ACHN (cell line): ENCODE data around the gene SH2D6.
A peak's percentile ranks its signal among the peaks of the same experiment; 100 is the strongest.

ENCODE experiments used
- DNase-seq: peaks from one replicate; pipeline ENCODE4 v3.0.0-alpha.2; 2015
- in situ Hi-C: cut with HindIII; loops from 2 replicates; pipeline ENCODE4 v1.10.0; 2017; ENCODE audit warnings: low sequenced_read_pairs, low pct_ligation_motif_present, low pct_unique_long_range_greater_than_20kb

SH2D6 gene

DNA sequence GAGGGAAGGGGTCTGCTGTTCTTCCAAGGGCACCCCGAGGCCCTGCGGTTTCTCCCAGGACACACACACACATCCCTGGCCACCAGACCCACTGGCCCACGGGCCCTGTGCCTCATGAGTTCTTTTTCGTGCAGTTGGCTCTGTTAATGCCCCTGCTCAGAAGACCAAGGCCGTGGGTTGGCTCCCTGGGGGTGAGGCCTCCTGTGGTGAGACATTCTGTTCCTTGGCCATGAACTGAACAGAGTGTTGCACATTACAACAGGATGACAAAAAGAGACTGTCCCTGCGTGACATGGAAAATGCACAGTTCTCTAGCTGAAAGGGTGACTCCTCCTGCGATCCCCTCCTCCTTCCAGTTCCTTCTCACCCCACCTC lies 30.7 kb downstream of the SH2D6 start:
- DNase-seq: no peak
- in situ Hi-C loops: no loop called here

DNA sequence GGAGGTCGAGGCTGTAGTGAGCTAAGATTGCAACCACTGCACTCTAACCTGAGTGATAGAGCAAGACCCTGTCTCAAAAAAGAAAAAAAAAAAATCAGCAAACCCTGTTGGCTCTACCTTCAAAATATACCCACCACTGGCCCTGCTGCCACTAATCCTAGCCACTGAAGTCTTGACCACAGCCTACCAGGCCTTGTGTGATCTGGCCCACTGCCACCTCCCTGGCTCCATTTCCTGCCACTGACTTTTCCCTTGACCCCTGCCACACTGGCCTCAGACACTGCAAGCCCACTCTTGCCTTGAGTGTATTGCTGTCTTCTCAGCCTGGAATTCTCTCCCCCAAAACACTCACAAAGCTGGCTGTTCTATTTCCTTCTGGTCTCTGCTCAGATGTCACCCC lies 33.7 kb downstream of the SH2D6 start:
- in situ Hi-C loops: no loop called here
- no peak for DNase-seq

DNA sequence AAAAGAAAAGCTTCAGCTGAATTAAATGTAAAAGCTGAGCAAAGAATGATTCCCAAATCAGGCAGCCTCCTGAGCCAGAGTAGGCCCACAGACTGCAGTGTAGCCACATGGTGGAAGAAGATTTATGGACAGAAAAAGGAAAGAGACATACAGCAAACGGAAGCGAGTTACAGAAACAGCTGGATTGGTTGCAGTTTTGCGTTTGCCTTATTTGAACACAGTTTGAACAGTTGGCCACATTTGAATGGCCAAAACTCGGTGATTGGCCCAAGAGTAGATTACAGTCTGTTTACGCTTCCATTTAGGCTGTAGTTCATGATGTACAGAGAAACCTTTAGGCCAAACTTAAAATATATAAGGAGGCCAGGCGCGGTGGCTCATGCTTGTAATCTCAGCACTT lies 35.1 kb downstream of the SH2D6 start:
- in situ Hi-C loops: no loop called here
- DNase-seq: no peak

DNA sequence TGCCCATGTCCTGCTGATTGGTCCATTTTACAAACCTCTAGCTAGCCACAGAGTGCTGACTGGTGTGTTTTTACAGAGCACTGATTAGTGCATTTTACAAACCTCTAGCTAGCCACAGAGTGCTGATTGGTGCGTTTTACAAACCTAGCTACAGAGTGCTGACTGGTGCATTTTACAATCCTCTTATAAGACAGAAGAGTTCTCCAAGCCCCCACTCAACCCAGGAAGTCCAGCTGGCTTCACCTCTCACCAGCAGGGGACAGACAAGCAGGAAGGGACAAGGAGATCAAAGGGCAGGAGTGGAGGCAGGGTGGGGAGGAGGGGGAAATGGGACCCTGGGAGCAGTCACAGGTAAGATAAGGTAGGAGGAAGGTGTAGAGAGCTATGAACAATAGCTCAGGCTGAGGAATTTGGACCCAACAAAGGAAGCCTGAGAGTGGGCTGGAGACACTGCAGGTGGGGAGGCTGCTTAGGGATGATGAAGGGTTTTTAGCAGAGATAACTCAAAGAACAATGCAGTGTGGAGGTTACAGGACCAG lies 37.1 kb downstream of the SH2D6 start:
- in situ Hi-C loops: no loop called here
- DNase-seq: no peak

DNA sequence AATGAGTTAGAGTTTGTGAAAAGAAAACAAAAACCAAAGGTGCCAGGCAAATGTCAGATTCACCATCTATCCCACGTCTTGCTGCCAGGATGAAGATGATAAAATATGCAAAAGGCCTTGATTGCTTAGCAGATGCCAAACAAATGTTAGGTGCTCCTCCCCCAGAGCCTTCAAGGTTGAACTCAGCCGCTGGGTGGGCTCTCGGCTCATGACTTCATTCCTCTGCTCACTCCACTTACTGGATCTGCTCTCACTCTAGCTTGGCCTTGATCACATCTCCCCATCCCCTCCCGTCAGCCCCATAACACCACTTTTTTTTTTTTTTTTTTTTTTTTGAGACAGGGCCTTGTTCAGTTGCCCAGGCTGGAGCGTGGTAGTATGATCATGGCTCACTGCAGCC lies 38.5 kb downstream of the SH2D6 start:
- no peak for DNase-seq
- in situ Hi-C loops: no loop called here

DNA sequence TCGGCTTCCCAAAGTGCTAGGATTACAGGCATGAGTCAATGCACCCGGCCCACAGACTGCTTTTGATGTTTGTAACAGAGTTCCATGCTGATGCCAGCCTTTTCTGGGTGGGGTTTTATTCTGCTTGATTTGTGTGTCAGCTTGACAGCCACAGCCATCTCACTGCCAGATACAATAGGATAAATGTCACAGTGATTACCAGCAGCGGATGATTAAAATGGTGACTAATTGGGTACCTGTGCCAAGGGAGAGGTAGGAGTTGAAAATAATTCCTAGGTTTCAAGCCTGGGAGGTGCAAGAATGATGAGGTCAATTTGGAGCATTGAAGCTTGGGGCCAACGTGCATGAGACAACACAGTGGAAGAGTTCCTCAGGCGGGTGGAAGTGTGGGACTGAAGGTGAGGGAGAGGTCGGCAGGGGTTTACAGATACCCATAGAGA lies 39.4 kb downstream of the SH2D6 start:
- in situ Hi-C loops: no loop called here
- DNase-seq: no peak

DNA sequence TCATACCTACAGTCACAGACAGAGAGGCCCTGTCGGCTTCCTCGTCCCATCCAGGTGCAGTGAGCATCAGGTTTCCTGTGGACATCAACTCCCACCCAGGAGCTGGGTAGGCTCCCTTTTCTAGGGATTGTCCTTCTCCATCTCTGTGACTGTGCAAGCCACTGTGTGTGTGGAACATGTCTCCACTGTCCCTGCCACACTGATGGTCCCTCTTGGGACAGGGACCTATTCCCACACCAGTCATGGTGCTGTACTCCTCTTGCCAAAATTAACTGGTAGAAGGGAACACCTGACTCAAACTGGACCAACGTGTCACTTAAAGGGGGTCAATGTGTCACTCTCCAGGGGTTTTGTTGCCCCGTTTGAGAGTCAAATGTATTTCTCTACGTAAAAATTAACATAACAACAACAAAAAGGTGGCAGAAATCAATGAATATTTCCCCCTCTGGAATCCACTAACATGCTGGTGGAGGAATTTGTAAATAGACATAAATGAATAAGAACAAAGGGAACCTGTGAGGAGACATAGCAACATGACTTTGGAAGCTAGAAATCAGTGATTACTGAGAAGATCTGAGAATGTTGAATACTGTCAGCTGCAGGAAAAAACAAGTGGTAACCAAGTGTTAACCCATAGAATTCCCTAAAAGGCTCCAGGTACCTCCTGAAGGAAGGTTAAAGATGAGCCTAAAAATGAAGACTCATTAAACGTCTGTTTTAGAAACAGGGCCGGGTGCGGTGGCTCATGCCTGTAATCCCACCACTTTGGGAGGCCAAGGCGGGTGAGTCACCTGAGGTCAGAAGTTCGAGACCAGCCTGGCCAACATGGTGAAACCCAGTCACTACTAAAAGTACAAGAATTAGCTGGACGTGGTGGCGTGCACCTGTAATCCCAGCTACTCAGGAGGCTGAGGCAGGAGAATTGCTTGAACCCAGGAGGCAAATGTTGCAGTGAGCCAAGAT lies 40.4 kb downstream of the SH2D6 start:
- in situ Hi-C loops: no loop called here
- no peak for DNase-seq

DNA sequence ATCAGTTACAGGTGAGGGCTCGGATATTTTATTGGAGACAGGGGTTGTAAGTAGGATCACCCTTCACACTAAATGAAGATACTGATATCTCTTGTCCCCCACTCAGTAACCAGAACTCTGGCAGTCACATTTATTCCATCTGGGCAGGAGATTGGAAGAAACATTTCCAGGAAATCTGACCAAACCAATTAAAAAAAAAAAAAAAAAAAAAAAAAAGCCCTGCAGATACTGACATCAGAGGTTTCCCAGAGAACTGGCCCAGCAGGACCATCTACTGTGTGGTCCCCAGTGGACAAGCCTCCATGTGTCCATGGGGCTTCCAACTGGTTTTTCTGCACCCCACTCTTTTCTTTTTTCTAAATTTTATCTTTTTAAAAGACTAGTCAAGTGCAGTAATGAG lies 41.3 kb downstream of the SH2D6 start:
- in situ Hi-C loops: no loop called here
- DNase-seq: no peak

DNA sequence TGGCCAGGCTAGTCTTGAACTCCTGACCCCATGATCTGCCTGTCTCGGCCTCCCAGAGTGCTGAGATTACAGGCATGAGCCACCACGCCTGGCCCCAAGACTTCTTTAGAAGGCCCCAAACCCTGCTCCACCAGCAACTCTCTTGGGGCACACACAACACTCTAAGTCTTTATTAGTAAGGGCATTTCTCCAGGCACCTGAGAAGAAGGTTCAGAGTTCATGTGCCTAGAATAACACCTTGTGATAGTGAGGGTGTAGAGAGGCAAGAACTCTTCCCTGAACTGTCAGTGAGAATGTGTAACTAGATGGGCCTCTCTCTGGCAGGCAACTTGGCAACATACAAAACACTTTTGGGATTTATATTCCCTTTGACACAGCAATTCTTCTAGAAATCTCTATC lies 43.8 kb downstream of the SH2D6 start:
- in situ Hi-C loops: no loop called here
- no peak for DNase-seq

DNA sequence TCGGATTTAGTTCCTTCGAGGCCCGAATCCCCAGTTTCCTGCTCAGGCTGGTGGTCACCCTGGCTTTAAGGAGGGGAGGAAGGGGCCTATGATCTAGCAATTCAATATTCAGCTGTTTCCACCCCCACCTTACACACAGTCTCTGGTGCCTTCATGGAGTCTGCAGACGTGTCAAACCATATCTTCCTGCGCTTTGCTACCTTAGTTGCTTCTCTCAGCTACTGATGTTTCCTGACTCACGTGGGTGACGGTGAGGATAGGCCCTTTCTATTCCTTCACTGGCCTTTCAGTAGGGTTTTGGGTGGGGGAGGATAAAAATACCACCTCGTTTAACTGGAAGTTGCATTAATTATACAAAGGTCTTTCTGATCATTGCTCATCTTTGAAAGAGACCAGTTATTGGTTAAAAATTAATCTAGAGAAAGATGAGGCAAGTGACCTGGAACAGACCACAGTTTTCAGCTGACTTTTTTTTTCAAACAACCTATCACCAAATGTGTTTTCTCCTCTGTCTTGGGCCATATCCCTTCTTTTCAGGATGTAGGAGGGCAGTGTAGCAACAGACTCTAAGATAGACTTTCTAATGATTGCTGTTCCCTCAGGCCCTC lies 49.7 kb downstream of the SH2D6 start:
- DNase-seq: no peak
- in situ Hi-C loops: no loop called here

DNA sequence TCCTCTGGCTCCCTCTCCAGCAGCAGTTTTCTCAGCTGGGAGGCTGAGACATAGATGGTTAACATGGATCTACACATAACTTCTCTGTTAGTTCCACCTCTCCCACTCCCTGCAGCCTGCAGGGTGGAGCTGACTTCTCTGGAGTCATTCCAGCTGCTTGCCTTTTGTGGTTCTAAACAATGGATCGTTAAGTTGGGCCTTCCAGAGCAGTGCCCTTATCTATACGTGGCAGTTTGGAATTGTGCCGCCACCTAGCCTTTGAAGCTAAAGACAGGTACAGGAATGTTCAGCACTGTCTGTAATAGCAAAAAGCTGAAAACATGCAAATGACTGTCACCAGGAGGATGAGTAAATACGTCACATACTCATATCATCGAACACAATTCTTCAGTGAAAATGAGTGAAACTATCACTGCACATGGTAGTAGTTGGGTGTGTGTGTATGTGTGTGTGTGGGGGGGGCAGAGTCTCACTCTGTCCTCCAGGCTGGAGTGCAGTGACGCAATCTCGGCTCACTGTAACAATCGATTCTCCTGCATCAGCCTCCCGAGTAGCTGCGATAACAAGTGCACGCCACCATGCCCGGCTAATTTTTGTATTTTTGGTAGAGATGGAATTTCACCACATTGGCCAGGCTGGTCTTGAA lies 50.3 kb downstream of the SH2D6 start:
- in situ Hi-C loops: no loop called here
- peak; percentile 87 for DNase-seq

DNA sequence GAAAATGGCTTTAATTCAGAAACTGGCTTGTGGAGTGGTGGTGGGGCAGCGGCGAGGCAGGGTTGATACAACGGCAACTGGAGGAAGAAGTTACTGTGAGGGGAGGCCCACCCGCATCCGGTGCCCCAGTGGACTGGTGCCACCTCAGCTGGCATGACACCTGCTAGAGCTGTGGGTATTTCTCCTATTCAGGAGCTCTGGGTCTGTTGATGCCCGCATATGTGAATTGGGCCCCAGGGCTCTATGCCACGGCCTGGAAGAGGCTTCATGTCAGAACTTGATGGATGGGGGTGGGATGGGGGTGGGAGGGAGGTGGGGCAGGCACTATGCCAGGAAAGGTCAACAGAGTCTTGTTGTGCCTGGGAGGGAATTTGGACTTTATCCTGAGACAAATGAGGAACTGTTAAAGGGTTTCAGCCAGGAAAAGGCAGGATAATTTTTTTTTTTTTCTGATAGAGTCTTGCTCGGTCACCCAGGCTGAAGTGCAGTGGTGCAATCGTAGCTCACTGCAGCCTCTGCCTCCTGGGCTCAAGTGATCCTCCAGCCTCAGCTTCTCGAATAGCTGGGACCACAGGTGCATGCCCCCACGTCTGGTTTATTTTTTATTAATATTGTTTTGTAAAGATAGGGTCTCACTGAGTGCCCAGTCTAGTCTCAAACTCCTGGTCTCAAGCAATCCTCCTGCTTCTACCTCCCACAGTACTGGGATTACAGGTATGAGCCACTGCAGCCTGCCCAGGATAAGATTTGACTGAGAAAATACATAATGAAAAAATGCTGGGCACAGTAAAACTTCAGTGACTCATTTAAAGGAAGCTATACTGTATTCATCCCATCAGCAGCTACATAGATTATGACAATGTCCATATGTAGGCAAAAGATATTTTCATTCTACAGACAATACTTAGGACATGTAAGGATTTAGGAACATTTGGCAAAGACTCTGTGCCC lies 52.6 kb downstream of the SH2D6 start:
- peak; percentile 22 for DNase-seq

DNA sequence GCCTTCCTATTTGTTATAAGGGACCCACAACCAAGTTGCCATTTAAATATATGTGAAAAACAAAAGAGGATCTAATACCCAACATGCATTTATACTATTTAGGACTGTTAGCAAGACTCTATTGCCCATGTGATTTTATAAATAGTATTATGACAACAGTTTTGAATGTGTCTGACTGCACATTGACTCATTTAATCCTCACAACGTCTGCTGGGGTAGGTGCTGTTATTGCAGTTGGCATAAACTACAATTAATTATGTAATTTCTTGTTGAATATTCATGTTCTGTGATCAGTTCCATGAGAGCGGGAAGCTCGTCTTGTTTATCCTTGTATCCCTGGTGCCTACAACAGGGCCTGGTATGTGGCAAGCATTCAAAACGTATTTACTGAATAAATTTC lies 53.7 kb downstream of the SH2D6 start:
- in situ Hi-C loops: no loop called here
- no peak for DNase-seq

More for the DNA sequence above, 52.6 kb downstream of the SH2D6 start:
- in situ Hi-C loops: no loop called here

DNA sequence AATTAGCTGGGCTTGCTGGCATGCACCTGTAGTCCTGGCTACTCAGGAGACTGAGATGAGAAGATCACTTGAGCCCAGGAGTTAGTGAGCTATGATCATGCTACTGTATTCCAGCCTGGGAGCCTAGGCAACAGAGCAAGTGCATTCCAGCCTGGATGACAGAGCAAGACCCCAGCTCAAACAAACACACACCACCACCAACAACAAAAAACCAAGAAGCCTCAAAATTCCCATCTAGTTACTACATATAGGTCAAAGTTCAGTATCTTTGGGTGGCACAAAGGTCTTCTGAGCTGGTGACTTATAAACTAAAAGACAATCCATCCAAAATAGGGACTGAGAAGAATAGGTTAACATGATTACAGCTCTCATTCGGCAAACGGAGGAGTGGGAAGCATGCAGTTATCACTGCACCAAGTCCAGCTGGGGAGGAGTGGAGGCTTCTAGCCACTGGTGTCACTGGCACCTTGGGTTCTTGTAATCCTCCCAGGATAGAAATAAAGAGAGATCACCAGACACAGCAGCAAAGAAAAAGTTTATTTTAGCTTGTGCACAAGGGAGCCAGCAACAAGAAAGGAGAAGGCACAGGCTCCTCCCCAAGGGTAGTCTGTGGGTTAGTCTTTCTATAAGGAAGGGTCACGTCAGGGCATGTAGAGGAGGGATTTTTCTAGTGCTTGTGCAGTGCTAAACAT lies 57.4 kb downstream of the SH2D6 start:
- in situ Hi-C loops: no loop called here

DNA sequence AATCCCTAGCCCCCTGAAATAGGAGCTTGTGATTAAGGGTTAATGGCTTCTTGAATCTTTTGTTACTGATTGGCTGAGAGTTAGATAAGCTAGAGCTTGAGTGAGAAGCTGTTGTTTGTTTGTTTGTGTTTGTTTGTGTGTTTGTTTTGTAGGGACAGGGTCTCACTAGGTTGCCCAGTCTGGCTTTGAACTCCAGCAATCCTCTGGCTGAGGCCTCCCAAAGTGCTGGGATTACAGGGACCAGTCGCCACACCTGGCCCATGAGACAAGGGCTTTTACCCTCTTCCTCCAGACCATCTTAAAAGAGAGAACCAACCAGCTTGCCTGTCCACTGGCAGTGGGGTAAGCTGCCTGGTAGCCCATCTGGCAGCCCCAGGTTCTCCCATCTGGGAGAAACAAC lies 58.1 kb downstream of the SH2D6 start:
- no peak for DNase-seq
- in situ Hi-C loops: no loop called here

More for the DNA sequence above, 57.4 kb downstream of the SH2D6 start:
- no peak for DNase-seq

DNA sequence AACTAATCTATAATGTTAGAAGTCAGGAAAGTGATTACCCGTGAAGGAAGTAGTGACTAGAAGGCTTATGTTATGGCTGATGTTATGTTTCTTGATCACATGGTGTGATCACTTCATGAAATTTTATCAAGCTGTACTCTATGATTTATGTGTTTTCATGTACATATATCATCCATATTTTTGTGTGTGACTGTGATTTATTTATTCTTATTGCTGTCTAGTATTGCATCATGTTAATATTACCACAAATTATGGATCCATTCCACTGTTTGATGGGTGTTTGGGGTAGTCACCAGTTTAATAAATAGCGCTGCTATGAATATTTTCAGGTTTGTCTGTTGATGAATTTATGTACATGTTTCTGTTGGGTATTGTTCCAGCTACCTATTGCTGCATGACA lies 59.4 kb downstream of the SH2D6 start:
- no peak for DNase-seq
- in situ Hi-C loops: no loop called here

DNA sequence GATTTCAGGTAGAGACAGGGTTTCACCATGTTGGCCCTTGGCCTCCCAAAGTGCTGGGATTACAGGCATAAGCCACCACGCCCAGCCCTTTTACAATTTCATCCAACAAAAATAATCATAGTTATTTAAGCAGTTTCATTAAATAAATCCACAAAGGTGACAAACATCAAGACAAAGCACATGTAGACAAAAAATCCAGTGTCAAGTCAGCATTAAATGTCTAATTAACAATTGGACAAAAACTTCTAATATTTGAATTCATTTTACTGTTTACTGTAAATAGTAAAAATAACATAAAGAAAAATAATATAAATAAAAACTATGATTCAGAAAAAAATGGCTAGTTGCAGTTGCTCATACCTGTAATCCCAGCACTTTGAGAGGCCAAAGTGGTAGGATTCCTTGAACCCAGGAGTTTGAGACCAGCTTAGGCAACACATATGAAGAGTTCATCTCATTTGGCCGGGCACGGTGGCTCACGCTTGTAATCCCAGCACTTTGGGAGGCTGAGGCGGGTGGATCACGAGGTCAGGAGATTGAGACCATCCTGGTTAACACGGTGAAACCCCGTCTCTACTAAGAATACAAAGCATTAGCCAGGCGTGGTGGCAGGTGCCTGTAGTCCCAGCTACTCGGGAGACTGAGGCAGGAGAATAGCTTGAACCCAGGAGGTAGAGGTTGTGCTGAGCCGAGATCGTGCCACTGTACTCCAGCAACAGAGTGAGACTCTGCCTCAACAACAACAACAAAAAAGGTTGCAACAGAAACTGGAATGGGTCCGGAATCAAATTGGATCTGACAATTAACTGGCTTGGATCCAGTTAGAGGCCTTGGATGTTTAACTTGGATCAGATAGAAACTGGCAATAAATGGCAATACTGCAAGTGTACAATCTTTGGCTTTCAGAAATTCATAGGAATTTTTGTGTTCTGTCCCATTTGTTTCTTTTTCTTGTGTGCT lies 63.6 kb downstream of the SH2D6 start:
- no peak for DNase-seq
- in situ Hi-C loops: no loop called here
